ENCODE data around the gene PNPT1. TPM values are rescaled to one million over a fixed set of nuclear protein-coding genes. Genes with fewer than 3 reads are reported as not detected.

Gene PNPT1
- polyA plus RNA-seq, 1 donor from 2014 or later: 23.4 TPM

DNA sequence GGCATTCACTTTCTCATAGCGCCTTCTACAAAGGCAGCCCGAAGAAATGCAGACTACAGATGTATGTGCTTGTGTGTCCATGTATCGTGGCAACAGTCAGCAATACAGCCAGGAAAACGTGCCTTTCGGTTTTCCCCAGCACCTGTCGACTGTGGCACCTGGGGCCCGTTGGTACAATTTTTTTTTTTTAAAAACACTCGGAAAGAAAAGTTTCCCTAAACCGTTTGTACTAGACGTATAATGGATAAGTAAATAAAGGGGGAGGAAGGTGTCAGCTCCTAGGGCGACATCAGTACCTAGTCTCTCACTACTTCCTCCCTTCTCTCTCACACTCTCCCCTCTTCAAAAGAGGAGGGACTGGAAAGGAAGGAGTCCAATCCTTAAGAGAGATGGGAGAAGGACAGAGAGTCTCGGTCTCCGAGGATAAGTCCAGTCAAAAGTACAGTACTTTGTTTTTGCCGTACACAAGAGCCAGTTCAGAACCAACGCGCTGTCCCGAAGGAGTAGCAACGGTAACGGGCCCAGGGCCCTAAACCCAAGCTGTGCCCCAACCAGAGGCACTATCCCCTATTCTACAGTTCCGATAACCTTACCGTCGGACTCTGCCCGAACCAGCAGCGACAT is 77.0 kb downstream of the PNPT1 start:
- Histone ChIP-seq H3K27ac (ENCODE audit: low read length) (peak overlapping the region; percentile 96), H3K9me3 (ENCODE audit: low read length) (no peaks in the 10 kb centered on the region), H4K20me1 (ENCODE audit: insufficient read depth) (no peaks in the 10 kb centered on the region), H3K36me3 (ENCODE audit: insufficient read depth, low read length) (peaks cover 4% of the 10 kb centered on the region), H2AFZ (ENCODE audit: low read depth, low read length) (peak overlapping the region; percentile 84), H3F3A (ENCODE audit: insufficient read depth, low read length, poor library complexity, severe bottlenecking) (no peaks in the 10 kb centered on the region), H3K9me2 (ENCODE audit: insufficient read depth, low read length) (no peaks in the 10 kb centered on the region), H3K79me2 (replicated peaks; ENCODE audit: insufficient read depth, low read length) (peaks cover 63% of the 10 kb centered on the region), H3K4me3 (ENCODE audit: low read length) (peak overlapping the region; percentile 82), H3K4me2 (ENCODE audit: low read length) (peak overlapping the region; percentile 85), H3K9ac (ENCODE audit: low read length) (peak overlapping the region; percentile 97), H3K27me3 (ENCODE audit: insufficient read depth, low read depth, low read length) (no peaks in the 10 kb centered on the region)
- peak; percentile 91 for TF ChIP-seq MXI1 (conservative IDR thresholded peaks at IDR 0.05; ENCODE audit: poor library complexity, severe bottlenecking)
- peak; percentile 50 for TF ChIP-seq POLR2AphosphoS5 (IDR thresholded peaks at IDR 0.05)
- TF ChIP-seq, protein P1, sequence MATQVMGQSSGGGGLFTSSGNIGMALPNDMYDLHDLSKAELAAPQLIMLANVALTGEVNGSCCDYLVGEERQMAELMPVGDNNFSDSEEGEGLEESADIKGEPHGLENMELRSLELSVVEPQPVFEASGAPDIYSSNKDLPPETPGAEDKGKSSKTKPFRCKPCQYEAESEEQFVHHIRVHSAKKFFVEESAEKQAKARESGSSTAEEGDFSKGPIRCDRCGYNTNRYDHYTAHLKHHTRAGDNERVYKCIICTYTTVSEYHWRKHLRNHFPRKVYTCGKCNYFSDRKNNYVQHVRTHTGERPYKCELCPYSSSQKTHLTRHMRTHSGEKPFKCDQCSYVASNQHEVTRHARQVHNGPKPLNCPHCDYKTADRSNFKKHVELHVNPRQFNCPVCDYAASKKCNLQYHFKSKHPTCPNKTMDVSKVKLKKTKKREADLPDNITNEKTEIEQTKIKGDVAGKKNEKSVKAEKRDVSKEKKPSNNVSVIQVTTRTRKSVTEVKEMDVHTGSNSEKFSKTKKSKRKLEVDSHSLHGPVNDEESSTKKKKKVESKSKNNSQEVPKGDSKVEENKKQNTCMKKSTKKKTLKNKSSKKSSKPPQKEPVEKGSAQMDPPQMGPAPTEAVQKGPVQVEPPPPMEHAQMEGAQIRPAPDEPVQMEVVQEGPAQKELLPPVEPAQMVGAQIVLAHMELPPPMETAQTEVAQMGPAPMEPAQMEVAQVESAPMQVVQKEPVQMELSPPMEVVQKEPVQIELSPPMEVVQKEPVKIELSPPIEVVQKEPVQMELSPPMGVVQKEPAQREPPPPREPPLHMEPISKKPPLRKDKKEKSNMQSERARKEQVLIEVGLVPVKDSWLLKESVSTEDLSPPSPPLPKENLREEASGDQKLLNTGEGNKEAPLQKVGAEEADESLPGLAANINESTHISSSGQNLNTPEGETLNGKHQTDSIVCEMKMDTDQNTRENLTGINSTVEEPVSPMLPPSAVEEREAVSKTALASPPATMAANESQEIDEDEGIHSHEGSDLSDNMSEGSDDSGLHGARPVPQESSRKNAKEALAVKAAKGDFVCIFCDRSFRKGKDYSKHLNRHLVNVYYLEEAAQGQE (IDR thresholded peaks at IDR 0.05; ENCODE audit: borderline replicate concordance): no peak

DNA sequence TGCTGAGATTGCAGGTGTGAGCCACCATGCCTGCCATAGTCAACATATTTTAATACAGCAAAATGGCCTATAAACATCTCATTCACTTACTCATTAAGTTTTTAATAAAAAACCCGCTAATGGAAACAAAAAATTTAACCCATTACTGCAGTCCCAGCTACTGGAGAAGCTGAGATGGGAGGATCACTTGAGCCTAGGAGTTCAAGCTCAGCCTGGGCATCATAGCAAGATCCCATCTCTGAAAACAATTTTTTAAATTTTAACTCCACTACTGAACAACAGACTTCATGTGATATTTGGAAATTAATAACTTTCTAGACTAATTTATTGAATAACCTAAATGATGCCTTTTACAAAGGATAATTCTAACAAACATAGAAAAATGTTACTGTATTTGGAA is 81.6 kb downstream of the PNPT1 start:
- H3K79me2 ChIP-seq (replicated peaks; ENCODE audit: insufficient read depth, low read length): peaks cover 59% of the 10 kb centered on the region
- H3K36me3 ChIP-seq (ENCODE audit: insufficient read depth, low read length): peaks cover 8% of the 10 kb centered on the region
- no peak overlapping the region for H3K4me3 ChIP-seq (ENCODE audit: low read length)
- no peak overlapping the region for H3K9ac ChIP-seq (ENCODE audit: low read length)
- no peaks in the 10 kb centered on the region for H3K9me3 ChIP-seq (ENCODE audit: low read length)
- H3K27ac ChIP-seq (ENCODE audit: low read length): no peak overlapping the region
- H3K9me2 ChIP-seq (ENCODE audit: insufficient read depth, low read length): no peaks in the 10 kb centered on the region
- H3K27me3 ChIP-seq (ENCODE audit: insufficient read depth, low read depth, low read length): no peaks in the 10 kb centered on the region
- H3K4me2 ChIP-seq (ENCODE audit: low read length): no peak overlapping the region
- no peaks in the 10 kb centered on the region for H4K20me1 ChIP-seq (ENCODE audit: insufficient read depth)
- no peak overlapping the region for H2AFZ ChIP-seq (ENCODE audit: low read depth, low read length)
- H3F3A ChIP-seq (ENCODE audit: insufficient read depth, low read length, poor library complexity, severe bottlenecking): no peaks in the 10 kb centered on the region
- TF ChIP-seq, protein P2, sequence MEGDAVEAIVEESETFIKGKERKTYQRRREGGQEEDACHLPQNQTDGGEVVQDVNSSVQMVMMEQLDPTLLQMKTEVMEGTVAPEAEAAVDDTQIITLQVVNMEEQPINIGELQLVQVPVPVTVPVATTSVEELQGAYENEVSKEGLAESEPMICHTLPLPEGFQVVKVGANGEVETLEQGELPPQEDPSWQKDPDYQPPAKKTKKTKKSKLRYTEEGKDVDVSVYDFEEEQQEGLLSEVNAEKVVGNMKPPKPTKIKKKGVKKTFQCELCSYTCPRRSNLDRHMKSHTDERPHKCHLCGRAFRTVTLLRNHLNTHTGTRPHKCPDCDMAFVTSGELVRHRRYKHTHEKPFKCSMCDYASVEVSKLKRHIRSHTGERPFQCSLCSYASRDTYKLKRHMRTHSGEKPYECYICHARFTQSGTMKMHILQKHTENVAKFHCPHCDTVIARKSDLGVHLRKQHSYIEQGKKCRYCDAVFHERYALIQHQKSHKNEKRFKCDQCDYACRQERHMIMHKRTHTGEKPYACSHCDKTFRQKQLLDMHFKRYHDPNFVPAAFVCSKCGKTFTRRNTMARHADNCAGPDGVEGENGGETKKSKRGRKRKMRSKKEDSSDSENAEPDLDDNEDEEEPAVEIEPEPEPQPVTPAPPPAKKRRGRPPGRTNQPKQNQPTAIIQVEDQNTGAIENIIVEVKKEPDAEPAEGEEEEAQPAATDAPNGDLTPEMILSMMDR (IDR thresholded peaks at IDR 0.05; ENCODE audit: poor library complexity, severe bottlenecking): no peak
- TF ChIP-seq RAD21 (conservative IDR thresholded peaks at IDR 0.05): no peak
- no peak for TF ChIP-seq EP300 (conservative IDR thresholded peaks at IDR 0.05; ENCODE audit: poor library complexity, severe bottlenecking)
- TF ChIP-seq SMC3 (conservative IDR thresholded peaks at IDR 0.05; ENCODE audit: poor library complexity): no peak
- TF ChIP-seq MXI1 (conservative IDR thresholded peaks at IDR 0.05; ENCODE audit: poor library complexity, severe bottlenecking): no peak
